Natural killer cell (primary cell): ENCODE results near the gene RGPD3. TPM values are rescaled to one million over a fixed set of nuclear protein-coding genes. Genes with fewer than 3 reads are reported as not detected.
"Not testable (repeated sequence)": the region's sequence is repeated elsewhere in the genome, so short reads cannot be mapped to it uniquely, and the experiment has no call there.

Experiments used
- ATAC-seq, 3 donors: fragments of 150-1000 bp in 2 of 3; fragments of 200-7000 bp in 1 of 3; cut with Tn5 transposase; 1 replicate in 1 of 3; 2 replicates in 2 of 3; pipeline ENCODE4 v1.10.0; 2021; ENCODE audit warnings: mild to moderate bottlenecking in 2 of 3, moderate library complexity in 2 of 3
- DNase-seq, 2 donors: peaks; one replicate each; pipeline versions ENCODE4 v3.0.0 to v3.0.0-alpha.2; 2013 to 2021; ENCODE audit warnings: mixed read lengths in 1 of 2
- H3K27ac ChIP-seq: one replicate; pipeline ENCODE4 v1.5.1; 2013; ENCODE audit warnings: mild to moderate bottlenecking, low read length
- H3K27me3 ChIP-seq: one replicate; pipeline ENCODE4 v1.6.1; 2013; ENCODE audit warnings: low read length; ENCODE audit not compliant: control insufficient read depth, insufficient read depth
- H3K36me3 ChIP-seq: one replicate; pipeline ENCODE4 v1.6.1; 2013; ENCODE audit warnings: low read length; ENCODE audit not compliant: control insufficient read depth, insufficient read depth
- H3K4me1 ChIP-seq: one replicate; pipeline ENCODE4 v1.6.1; 2013; ENCODE audit warnings: low read length; ENCODE audit not compliant: control insufficient read depth, insufficient read depth
- H3K4me3 ChIP-seq: one replicate; pipeline ENCODE4 v1.5.1; 2013; ENCODE audit warnings: low read length
- H3K9me3 ChIP-seq: one replicate; pipeline ENCODE4 v1.6.1; 2013; ENCODE audit warnings: low read length; ENCODE audit not compliant: control insufficient read depth, insufficient read depth
- H3K27ac Mint-ChIP-seq, 2 donors: one replicate each; pipeline ENCODE4 v1.8.0; 2022; ENCODE audit warnings: mild to moderate bottlenecking in 2 of 2, mixed read lengths in 2 of 2, moderate library complexity in 1 of 2
- H3K27me3 Mint-ChIP-seq, 2 donors: one replicate each; pipeline ENCODE4 v1.8.0; 2022; ENCODE audit warnings: low read depth in 2 of 2, mixed read lengths in 2 of 2
- H3K36me3 Mint-ChIP-seq: one replicate; pipeline ENCODE4 v1.8.0; 2022; ENCODE audit warnings: mixed read lengths
- H3K4me1 Mint-ChIP-seq, 2 donors: one replicate each; pipeline ENCODE4 v1.8.0; 2022; ENCODE audit warnings: mixed read lengths in 2 of 2
- H3K4me3 Mint-ChIP-seq: one replicate; pipeline ENCODE4 v1.8.0; 2022; ENCODE audit warnings: mild to moderate bottlenecking, moderate library complexity, mixed read lengths
- H3K9me3 Mint-ChIP-seq, 2 donors: one replicate each; pipeline ENCODE4 v1.8.0; 2022; ENCODE audit warnings: mixed read lengths in 2 of 2
- WGBS: methylation state at CpG from one replicate; pipeline ENCODE4 v1.1.7; 2013; ENCODE audit warnings: missing lambda C conversion rate; ENCODE audit not compliant: insufficient coverage; 5-methylcytosine and 5-hydroxymethylcytosine counted together
- intact Hi-C: fragments of 100-400 bp; cut with micrococcal nuclease; formaldehyde crosslinking; loops from one replicate; pipeline ENCODE4 v1.14.2; 2022
- total RNA-seq, 4 donors: library from RNA; stranded (reverse); fragments of 120-200 nt in 1 of 4; gene quantifications; one replicate each; pipeline versions ENCODE4 v1.2.3 to v1.2.4, GENCODE V29; 2013 to 2022

Gene RGPD3
- total RNA-seq, 3 donors from 2014 or later (not counting 1 experiment from before 2014, with no cell fraction given) = 0.32 to 0.73 TPM; not detected in 1

- WGBS = 95% methylated on average over 4 of the region's 7 CpGs
- H3K27ac ChIP-seq, H3K36me3 ChIP-seq, DNase-seq, H3K4me1 Mint-ChIP-seq, H3K27me3 ChIP-seq, H3K9me3 ChIP-seq, H3K4me3 Mint-ChIP-seq, H3K4me1 ChIP-seq, ATAC-seq, H3K4me3 ChIP-seq, intact Hi-C loops, H3K9me3 Mint-ChIP-seq, H3K36me3 Mint-ChIP-seq, H3K27ac Mint-ChIP-seq: not testable (repeated sequence)
- H3K27me3 Mint-ChIP-seq = peaks cover 7 to 11% of the 10 kb centered on the region in 2 donors
These were observed 79.3 kb downstream of the RGPD3 start for GRCh38 chr2:106388814-106389410.

- H3K36me3 ChIP-seq, H3K4me3 Mint-ChIP-seq, H3K9me3 Mint-ChIP-seq, H3K4me3 ChIP-seq, H3K27me3 ChIP-seq, H3K36me3 Mint-ChIP-seq, H3K27ac Mint-ChIP-seq, DNase-seq, intact Hi-C loops, H3K27ac ChIP-seq, H3K4me1 Mint-ChIP-seq, H3K4me1 ChIP-seq, H3K9me3 ChIP-seq, ATAC-seq: not testable (repeated sequence)
- WGBS = 88% methylated on average over 8 of the region's 8 CpGs
- peaks cover 6 to 21% of the 10 kb centered on the region in 2 donors for H3K27me3 Mint-ChIP-seq
These were observed 83.7 kb downstream of the RGPD3 start for GRCh38 chr2:106384548-106384947.

DNA sequence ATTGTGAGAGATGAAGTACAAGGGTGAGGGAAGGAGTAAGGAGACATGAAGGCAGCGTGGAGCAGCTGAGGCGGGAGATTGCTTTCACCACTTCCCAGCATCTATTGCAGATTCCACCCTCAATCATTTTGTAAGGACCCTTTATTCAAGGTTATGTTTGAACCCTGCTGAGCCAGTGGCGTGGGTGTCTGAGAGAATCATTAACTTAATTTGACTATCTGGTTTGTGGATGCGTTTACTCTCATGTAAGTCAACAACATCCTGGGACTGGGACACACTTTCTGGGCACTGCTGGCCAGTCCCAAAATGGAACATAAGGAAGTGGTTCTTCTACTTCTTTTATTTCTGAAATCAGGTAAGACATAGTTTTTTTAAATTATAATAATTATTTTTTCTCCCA, 86.3 kb downstream of the RGPD3 start:
- no CpG with 5 or more reads among the region's 4 CpGs for WGBS
- H3K4me1 Mint-ChIP-seq, H3K4me3 Mint-ChIP-seq, H3K9me3 Mint-ChIP-seq, intact Hi-C loops, H3K27ac ChIP-seq, H3K36me3 ChIP-seq, H3K27me3 ChIP-seq, H3K9me3 ChIP-seq, H3K36me3 Mint-ChIP-seq, H3K4me1 ChIP-seq, DNase-seq, H3K4me3 ChIP-seq, H3K27ac Mint-ChIP-seq, ATAC-seq: not testable (repeated sequence)
- H3K27me3 Mint-ChIP-seq = peaks cover 6 to 21% of the 10 kb centered on the region in 2 donors

DNA sequence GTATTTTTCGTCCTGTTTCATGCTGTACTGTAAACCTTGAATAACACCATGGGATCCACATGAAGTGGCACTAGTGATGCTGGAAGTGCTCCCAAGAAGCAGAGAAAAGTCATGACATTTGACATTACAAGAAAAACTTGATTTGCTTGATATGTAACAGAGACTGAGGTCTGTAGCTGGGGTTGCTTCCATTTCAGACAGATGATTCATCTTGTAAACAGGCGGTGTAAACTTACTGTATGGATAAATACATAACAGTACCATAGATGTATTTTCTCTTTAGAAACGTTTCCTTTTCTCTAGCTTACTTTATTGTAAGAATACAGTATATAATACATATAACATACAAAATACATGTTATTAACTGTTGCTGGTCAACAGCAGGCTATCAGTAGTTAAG, 88.6 kb downstream of the RGPD3 start:
- not testable (repeated sequence) for H3K4me1 Mint-ChIP-seq

DNA sequence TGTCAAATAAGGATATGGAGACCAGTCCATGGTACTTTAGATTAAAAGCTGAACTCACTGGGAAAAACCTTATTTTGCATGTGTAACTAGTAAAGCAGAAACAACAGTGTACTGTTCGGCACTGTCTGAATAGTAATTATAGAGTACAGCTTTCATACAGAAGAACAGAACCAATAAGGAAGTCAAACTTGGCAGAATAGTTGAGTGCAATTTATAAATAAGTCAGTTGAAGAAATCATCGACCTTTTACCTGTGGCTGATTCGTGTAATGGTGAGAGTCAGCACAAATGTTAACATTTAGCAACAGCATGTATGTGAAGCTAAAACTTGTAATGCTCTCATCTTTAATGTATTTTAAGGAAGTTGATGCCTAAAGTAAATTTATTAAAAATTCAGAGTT, 99.0 kb downstream of the RGPD3 start:
- not testable (repeated sequence) for DNase-seq, ATAC-seq
- 75% methylated on average over 1 of the region's 3 CpGs for whole genome bisulfite sequencing

More for the DNA sequence above, 88.6 kb downstream of the RGPD3 start:
- H3K4me3 Mint-ChIP-seq, H3K36me3 Mint-ChIP-seq, H3K36me3 ChIP-seq, ATAC-seq, H3K9me3 ChIP-seq, H3K9me3 Mint-ChIP-seq, DNase-seq, H3K27ac Mint-ChIP-seq, intact Hi-C loops, H3K27ac ChIP-seq, H3K4me3 ChIP-seq, H3K4me1 ChIP-seq, H3K27me3 ChIP-seq: not testable (repeated sequence)
- peaks cover 6 to 17% of the 10 kb centered on the region in 2 donors for H3K27me3 Mint-ChIP-seq
- WGBS = no CpG with 5 or more reads among the region's 3 CpGs

More for the DNA sequence above, 99.0 kb downstream of the RGPD3 start:
- H3K27me3 ChIP-seq, H3K4me1 ChIP-seq, H3K27ac ChIP-seq, H3K36me3 Mint-ChIP-seq, H3K4me1 Mint-ChIP-seq, H3K27ac Mint-ChIP-seq, H3K27me3 Mint-ChIP-seq, H3K4me3 ChIP-seq, H3K9me3 Mint-ChIP-seq, H3K4me3 Mint-ChIP-seq, intact Hi-C loops, H3K36me3 ChIP-seq, H3K9me3 ChIP-seq: not testable (repeated sequence)
